NCI-H2029 (cell line): ENCODE data around the gene IQSEC3.
"Not testable (repeated sequence)": the region's sequence is repeated elsewhere in the genome, so short reads cannot be mapped to it uniquely, and the experiment has no call there.

Experiments
- DNase-seq: peaks from one replicate; lab custom pipeline; 2025; lab: John Stamatoyannopoulos, UW

The IQSEC3 gene

DNA sequence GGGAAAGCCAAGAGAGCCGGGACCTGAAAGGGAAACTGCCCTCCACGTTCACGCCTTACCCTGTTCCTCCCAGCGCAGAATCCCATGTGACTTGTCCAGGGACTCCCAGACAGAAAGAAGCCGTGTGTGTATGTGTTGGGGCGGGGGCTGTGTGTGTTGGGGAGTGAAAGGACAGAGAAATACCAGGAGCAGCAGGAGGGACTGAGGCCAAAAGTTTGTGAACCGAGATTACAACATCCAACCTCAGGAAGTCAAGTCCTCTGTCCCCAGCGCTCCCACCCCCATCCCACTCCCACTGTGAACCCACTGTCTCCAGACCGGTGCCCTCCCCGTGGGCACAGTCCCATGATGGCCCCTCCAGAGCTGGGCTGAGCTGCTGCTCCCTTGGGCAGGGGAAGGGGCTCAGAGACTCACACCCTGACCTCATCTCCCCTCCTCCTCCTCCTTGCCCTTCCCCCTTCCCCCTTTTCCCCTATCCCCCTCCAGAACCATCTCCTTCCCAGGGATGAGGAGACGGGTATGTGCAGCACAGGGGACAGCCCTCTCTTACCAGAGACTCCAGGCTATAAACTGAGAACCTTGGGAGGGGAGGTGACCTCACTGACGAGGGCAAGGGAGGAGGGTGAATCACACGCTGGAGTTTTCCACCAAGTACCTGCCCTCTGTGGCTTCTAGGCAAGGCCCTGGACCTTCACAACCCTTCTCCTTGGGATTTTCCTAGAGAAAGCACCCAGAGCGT lies 147.6 kb downstream of the IQSEC3 start, which contains the start of gene SLC6A12:
Gene SLC6A12 (minus strand): TSS at position 155 of the 739 bp plus-strand sequence. CDS start 4,171 bp downstream, outside the sequence.
- no peak for DNase-seq

DNA sequence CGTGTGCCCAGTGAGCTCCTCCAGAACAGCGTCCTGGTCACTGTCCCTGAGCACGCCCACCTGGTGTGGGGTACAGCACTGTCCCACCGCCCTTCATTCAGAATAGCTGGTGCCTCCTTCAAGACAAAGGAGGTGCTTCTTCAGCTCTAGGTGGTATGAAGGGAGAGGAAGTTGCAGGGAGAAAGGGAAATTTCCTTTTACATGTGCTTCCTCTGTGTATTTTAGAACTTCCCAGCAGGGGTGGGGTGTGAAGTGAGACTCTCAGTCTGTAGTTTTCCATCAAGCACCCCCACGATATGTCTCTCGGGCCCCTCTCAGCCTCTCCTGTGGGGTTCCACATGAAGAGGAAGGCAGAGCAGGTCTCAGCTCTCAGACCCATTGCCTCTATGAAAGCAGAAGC lies 148.5 kb downstream of the IQSEC3 start:
- DNase-seq = no peak

DNA sequence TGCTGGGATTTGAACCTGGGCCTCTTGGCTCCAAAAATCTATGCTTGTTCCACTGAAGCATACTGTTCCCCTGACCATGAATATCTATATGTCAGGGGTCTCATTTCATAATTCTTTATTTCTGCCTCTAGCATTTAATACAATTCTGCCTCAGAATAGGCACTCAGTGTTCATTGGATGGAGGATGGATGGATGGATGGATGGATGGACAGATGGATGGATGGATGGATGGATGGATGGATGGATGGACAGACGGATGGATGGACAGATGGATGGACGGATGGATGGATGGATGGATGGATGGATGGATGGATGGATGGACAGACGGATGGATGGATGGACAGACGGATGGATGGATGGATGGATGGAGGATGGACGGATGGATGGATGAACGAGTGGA lies 150.5 kb downstream of the IQSEC3 start:
- DNase-seq = not testable (repeated sequence)

DNA sequence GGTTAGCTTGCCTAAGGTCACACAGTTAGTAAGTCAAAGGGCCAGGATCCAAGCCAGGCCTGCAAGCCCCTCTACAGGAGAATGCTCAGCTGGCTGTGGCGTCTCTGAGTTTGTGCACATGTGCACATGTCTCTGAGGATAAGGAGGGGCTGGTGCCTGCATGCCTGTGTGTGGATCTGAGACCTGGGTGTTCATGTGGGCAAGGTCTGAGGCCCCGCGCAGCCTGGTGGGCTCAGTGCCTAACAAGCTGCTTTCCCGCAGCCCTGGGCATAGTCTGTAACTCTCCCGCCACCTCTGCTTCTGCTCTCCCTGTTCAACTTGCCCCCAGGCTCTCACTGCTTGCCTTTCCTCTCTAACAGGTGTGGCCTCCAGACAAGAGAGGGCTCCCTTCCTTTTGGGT lies 151.7 kb downstream of the IQSEC3 start:
- no peak for DNase-seq

DNA sequence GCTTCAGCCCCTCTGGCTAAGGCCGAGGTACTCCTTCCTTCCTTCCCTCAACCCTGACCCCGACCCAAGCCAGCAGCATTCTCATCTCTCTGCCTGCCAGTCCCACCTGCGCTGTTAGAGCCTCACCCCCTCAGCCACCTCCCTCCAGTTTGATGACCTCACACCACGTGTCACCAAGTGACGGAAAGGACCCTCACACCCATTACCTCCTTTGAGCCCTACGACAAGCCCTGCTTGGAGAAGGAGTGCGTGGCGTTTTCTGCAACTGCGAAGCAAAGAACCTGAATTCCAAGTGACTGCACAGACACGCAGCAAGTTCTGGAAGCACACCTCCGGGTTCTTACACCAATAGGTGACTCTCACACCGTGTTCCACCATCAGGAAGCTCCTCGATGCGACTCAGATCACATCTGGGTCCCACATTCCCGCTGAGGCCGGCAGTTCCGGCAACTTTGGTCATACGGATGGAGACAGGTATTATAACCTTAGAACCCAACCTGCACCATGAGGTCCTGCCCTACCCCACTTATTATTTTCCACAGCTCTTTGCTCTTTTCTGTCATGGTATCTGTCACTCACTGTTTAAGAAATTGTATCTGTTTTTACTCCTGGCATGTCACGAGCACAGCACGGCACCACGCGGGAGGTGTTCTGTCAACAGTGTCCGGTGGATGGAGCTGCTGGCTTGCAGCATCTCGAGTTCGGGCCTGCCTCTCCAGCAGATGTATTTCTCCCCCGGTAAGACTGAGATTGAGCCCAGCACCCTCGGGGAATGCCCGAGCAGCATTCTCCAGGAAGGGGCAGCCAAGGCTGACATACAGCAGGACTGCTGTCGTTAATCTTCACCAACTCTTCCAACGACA lies 152.4 kb downstream of the IQSEC3 start:
- DNase-seq = no peak

DNA sequence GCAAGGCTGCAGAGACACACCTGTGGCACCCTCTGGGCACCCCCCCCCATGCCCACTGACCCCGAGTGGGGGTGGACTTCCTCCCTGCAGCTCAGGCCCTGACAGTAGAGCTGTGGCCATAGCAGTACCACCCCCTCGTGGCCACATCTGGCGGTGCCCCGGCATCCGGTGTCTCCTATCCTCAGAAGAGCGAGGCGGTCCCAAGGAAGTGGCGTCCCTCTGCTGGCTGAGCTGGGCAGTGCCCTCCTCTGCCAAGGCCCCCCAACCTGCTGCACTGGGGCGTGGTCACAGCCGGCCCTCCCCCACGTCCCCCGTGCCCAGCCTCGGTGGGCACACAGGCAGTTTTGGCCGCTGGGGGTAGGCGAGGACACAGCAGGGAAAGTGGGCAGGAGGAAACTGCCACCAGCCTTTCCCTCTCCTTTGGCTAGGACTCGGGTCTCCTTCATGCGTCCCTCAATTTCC lies 153.4 kb downstream of the IQSEC3 start:
- DNase-seq = peak; percentile 65

DNA sequence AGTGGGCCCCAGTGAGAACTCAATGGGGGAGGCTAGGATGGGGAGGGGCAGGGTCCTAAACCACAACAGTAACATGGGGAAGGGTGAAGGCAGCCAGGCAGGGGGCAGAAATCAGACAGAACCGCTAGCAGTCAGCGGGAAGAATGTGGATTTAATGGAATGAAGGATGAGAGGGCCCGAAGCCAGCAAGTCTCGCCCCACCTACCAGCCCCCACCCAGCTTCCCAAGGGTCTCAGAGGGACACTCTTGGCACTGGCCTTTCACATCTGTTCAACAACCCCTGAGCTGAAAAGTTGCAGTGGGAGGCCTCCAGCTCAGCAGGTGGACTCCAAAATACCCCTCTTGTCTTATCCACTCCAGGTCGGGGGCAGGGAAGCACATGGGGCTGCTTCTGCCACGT lies 153.9 kb downstream of the IQSEC3 start:
- DNase-seq = no peak

DNA sequence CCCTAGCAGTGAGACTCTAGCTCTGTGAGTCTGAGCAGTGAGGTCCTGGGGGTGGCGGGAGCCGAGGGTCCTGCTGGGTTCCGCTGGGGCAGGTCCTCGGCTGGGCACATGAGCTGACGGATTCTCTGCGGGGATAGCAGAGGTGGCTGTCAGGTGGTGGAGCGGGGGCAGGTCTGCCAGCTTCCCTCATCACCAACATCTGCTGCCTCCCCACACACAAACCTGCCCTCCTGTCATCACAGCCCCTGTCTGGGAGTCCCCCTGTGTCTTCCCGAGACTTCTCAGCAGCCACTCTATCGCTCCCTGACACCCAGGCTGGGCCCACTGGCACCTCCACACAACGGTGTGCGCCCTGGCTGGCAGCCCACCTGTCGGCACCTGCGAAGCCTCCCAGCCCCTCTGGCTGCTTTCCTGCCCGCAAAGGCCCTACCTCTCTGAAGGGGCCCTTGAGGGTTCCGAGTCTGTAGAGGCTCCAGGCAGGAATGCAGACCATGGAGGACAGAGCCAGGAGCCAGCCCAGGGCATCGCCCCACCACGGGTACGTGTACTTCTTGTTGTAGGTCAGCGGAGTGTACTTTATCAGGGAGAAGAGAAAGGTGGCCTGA lies 154.5 kb downstream of the IQSEC3 start:
- DNase-seq = no peak

DNA sequence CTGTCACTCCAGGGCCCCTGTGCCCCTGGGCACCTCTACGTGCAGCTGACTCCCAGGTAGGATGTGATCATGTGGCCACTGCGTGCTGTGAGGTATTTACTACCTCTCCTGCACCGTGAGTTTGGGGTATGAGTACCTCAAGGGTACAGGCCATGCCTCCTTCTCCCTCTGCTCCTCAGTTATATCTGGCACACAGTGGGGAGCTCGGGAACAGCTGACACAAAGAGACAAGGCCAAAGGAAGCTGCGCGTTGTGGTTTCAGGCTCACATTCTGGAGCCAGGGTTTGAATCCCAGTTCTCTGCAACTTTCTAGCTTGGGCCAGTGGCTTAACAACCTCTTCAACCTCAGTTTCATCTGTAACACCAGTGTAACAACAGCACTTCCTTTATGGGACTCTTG lies 155.2 kb downstream of the IQSEC3 start:
- no peak for DNase-seq

DNA sequence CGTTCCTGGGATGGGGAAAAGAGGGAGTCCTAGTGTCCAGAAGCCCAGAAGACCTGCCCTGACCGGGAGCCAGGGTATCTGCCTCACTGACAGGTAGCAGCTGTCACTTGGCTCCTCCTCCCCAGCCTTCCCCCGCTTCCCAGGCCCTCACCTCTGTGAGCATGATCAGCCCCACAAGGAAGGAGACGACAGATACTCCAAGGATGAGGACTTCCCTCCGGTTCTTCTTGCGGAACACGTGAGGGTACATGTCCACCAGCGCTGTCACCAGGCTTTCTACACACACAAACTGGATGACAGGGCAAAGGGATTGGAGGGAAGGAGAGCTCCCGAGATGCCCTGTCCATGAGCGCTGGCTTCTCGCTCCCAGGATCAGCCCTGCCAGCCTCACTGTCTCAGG lies 157.3 kb downstream of the IQSEC3 start:
- DNase-seq = no peak

DNA sequence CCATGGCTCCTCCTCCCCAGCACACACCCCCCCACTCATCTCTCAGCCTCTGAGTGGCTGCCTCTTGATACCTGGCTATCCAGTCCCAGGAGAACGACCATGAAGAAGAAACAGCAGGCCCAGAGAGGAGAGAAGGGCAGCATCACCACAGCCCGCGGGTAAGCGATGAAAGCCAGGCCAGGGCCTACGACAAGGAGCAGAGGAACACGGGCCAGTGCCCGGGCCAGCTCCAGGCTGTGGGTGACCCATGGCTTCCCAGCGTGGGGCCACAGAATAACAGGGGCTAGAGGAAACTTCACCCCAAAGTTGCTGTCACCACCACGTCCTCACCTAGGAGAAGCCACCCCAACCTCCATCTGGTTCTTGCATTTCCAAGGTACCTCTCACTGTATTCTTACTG lies 157.8 kb downstream of the IQSEC3 start:
- no peak for DNase-seq

DNA sequence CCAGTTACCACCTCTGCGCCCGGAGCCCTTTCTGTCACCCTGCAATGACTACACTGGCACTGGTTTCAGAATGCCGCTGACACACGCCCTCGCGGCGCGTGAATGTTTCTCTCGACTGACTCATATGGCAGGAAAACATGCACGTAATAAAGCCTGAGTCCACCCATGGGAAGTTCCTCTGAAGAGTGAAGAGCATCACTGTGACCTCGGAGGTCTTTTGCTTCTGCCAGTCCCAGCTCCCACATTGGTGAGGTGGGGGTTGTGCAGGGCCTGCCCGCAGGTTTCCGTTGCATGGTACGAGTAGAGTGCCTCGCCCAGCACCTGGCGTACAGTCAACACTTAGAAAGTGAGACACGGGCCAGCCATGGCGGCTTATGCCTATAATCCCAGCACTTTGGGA lies 158.4 kb downstream of the IQSEC3 start:
- DNase-seq = no peak

DNA sequence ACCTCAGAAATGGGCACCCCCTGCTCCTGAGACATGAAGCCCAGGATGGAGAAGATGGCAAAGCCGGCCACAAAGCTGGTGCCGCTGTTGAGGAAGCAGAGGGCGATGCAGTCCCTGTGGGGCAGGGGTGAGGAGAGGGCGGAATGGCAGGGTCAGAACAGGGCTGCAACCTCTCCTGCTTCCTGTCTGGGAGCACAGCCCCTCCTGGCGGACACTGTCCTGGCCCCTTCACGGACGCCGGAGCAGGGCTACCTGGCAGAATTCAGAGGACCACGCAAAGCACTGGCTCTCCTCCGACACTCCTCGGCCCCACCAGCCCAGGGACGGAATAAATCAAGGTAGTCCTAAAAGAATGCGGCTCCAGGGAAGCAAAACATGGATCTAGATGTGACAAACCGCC lies 159.8 kb downstream of the IQSEC3 start:
- no peak for DNase-seq

DNA sequence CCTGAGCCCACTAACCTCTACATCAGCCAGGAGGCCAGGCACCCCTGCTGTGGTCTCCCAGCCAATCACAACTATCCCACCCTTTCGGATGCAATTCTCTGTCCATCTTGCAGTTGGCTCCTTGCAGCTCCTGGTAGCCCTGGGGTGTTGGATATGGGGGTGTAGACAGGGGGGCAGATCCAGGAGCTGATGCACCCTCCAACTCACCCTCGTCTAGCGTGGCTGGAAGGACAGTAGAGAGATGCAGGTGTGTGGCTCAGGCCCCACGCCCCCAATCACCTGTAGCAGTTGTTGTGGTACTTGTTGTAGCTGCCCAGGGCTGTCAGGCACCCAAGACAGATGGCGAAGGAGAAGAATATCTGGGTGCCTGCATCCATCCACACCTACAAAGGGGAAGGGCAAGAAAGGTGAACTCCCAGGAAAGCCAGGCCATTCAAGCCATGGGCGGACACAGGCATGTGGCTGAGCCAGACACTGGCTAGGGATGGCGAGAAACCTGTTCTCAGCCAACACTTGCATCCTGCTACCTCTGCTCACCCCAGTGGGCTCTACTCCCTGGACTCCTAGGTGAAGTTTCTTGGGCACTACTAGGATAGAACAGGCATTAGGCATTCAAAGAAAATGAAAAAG lies 160.8 kb downstream of the IQSEC3 start:
- no peak for DNase-seq
